Ishikawa (cell line): Measurements from ENCODE around the gene SPR.

Experiments
- CEBPB ChIP-seq: IDR thresholded peaks from 2 replicates; pipeline ENCODE4 v1.6.1; 2012
- CREB1 ChIP-seq: IDR thresholded peaks from 2 replicates; pipeline ENCODE4 v1.6.1; 2012; ENCODE audit warnings: low read depth
- EGR1 ChIP-seq: IDR thresholded peaks from 2 replicates; pipeline ENCODE4 v1.6.1; 2012
- EP300 ChIP-seq: IDR thresholded peaks from 2 replicates; pipeline ENCODE4 v1.6.1; 2012; ENCODE audit warnings: borderline replicate concordance
- FOXM1 ChIP-seq: IDR thresholded peaks from 2 replicates; pipeline ENCODE4 v1.6.1; 2012; ENCODE audit warnings: low read depth, borderline replicate concordance
- MAX ChIP-seq: IDR thresholded peaks from 2 replicates; pipeline ENCODE4 v1.6.1; 2012
- NFIC ChIP-seq: IDR thresholded peaks from 2 replicates; pipeline ENCODE4 v1.6.1; 2012
- RAD21 ChIP-seq: IDR thresholded peaks from 2 replicates; pipeline ENCODE4 v1.6.1; 2012; ENCODE audit warnings: low read depth
- REST ChIP-seq: IDR thresholded peaks from 2 replicates; pipeline ENCODE4 v1.6.1; 2012; ENCODE audit warnings: low read depth, mild to moderate bottlenecking
- TAF1 ChIP-seq: IDR thresholded peaks from 2 replicates; pipeline ENCODE4 v1.6.1; 2012; ENCODE audit warnings: low read depth, mild to moderate bottlenecking
- TCF12 ChIP-seq: IDR thresholded peaks from 2 replicates; pipeline ENCODE4 v1.6.1; 2012; ENCODE audit warnings: low read depth
- TEAD4 ChIP-seq: IDR thresholded peaks from 2 replicates; pipeline ENCODE4 v1.6.1; 2012
- USF1 ChIP-seq: IDR thresholded peaks from 2 replicates; pipeline ENCODE4 v1.6.1; 2012
- YY1 ChIP-seq: IDR thresholded peaks from 2 replicates; pipeline ENCODE4 v1.6.1; 2012; ENCODE audit warnings: low read depth
- ZBTB7A ChIP-seq: IDR thresholded peaks from 2 replicates; pipeline ENCODE4 v1.6.1; 2012; ENCODE audit warnings: low read depth

Gene SPR

DNA sequence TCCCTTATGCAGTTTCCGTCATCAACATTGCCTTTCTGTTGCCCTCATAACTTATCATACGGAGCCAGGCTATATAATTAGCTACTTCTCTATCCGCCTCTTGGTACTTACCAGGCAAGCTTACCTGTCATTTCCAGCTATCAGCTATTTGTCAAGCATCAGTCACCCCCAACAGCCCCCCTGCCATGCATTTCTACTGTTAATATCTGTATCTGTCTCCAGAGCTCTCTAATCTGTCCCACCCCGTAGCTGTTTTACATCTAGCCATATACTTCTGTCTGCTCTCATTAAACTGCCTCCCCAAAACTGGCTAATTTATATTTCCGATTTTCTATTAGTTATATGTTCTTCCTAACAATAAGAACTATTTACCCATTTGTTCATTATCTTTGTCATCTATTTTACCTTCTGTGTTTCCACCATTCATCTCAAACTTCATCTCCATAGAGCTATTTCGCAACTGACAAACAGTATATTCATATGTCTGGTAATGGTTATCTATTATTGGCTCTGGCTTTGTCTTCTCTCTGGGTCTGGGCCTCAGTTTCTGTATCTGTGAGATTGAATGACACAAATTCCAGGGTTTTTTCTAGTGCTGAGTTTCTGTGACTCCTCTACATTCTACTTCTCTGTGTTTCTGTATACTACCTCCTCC lies 39.7 kb downstream of the SPR start:
- no peak for TF ChIP-seq FOXM1
- no peak for TF ChIP-seq CEBPB
- TF ChIP-seq ZBTB7A, result no peak
- no peak for TF ChIP-seq EGR1
- TF ChIP-seq TAF1, result no peak
- no peak for TF ChIP-seq REST
- TF ChIP-seq TEAD4, result no peak
- no peak for TF ChIP-seq CREB1
- TF ChIP-seq TCF12, result no peak
- TF ChIP-seq MAX, result no peak
- no peak for TF ChIP-seq EP300
- TF ChIP-seq USF1, result no peak

GRCh38 chr2:72927619-72928550 lies 40.7 kb downstream of the SPR start:
- TF ChIP-seq FOXM1, result no peak
- TF ChIP-seq NFIC, result no peak
- TF ChIP-seq USF1, result no peak
- no peak for TF ChIP-seq CEBPB
- no peak for TF ChIP-seq EGR1
- TF ChIP-seq TEAD4, result no peak
- TF ChIP-seq REST, result no peak
- no peak for TF ChIP-seq CREB1
- TF ChIP-seq RAD21, result no peak
- no peak for TF ChIP-seq TCF12
- TF ChIP-seq MAX, result no peak
- TF ChIP-seq YY1, result no peak
- no peak for TF ChIP-seq ZBTB7A
- TF ChIP-seq EP300, result no peak
- no peak for TF ChIP-seq TAF1

GRCh38 chr2:72929010-72929409 lies 41.8 kb downstream of the SPR start:
- TF ChIP-seq TAF1 (no peak), ZBTB7A (no peak), EP300 (no peak), NFIC (no peak), TEAD4 (no peak), CEBPB (no peak), EGR1 (no peak), TCF12 (no peak), RAD21 (no peak), MAX (no peak), FOXM1 (no peak), USF1 (no peak), CREB1 (no peak), YY1 (no peak), REST (no peak)
